ENCODE data around the gene SYNE1.
"Not testable (repeated sequence)": the region's sequence is repeated elsewhere in the genome, so short reads cannot be mapped to it uniquely, and the experiment has no call there.

SYNE1 gene

GRCh38 chr6:152558798-152559197 lies 78.4 kb downstream of the SYNE1 start:
- not testable (repeated sequence) for DNase-seq

GRCh38 chr6:152557502-152557901 lies 79.7 kb downstream of the SYNE1 start:
- no peak for DNase-seq

- no peak for DNase-seq
These were observed 82.3 kb downstream of the SYNE1 start for GRCh38 chr6:152554851-152555250.

GRCh38 chr6:152552616-152553209 lies 84.4 kb downstream of the SYNE1 start:
- no peak for DNase-seq

- DNase-seq: no peak
These were observed 93.6 kb downstream of the SYNE1 start for GRCh38 chr6:152543519-152543918.

GRCh38 chr6:152540381-152540780 lies 96.8 kb downstream of the SYNE1 start:
- DNase-seq: no peak

- DNase-seq: no peak
These were observed 102.6 kb downstream of the SYNE1 start for GRCh38 chr6:152534541-152534940.

- no peak for DNase-seq
These were observed 104.4 kb downstream of the SYNE1 start for GRCh38 chr6:152532556-152533422.

GRCh38 chr6:152531659-152532058 lies 105.5 kb downstream of the SYNE1 start:
- no peak for DNase-seq

GRCh38 chr6:152529369-152529768 lies 107.8 kb downstream of the SYNE1 start:
- no peak for DNase-seq

GRCh38 chr6:152514120-152514519 lies 123.0 kb downstream of the SYNE1 start:
- DNase-seq: not testable (repeated sequence)

- DNase-seq: no peak
These were observed 127.2 kb downstream of the SYNE1 start for GRCh38 chr6:152509916-152510315.

GRCh38 chr6:152508477-152508876 lies 128.7 kb downstream of the SYNE1 start:
- no peak for DNase-seq

GRCh38 chr6:152503546-152503945 lies 133.6 kb downstream of the SYNE1 start:
- no peak for DNase-seq

GRCh38 chr6:152502421-152503188 lies 134.6 kb downstream of the SYNE1 start:
- DNase-seq: no peak

GRCh38 chr6:152499931-152500330 lies 137.2 kb downstream of the SYNE1 start:
- DNase-seq: no peak

- DNase-seq: no peak
These were observed 140.4 kb downstream of the SYNE1 start for GRCh38 chr6:152496731-152497130.

GRCh38 chr6:152495456-152495855 lies 141.7 kb downstream of the SYNE1 start:
- DNase-seq: not testable (repeated sequence)

- DNase-seq: not testable (repeated sequence)
These were observed 144.9 kb downstream of the SYNE1 start for GRCh38 chr6:152492281-152492680.

GRCh38 chr6:152491501-152491900 lies 145.7 kb downstream of the SYNE1 start:
- not testable (repeated sequence) for DNase-seq

GRCh38 chr6:152490971-152491378 lies 146.2 kb downstream of the SYNE1 start:
- DNase-seq: not testable (repeated sequence)

- DNase-seq: no peak
These were observed 152.4 kb downstream of the SYNE1 start for GRCh38 chr6:152484806-152485205.

- no peak for DNase-seq
These were observed 154.9 kb downstream of the SYNE1 start for GRCh38 chr6:152482289-152482688.
